NB4 (cell line): ENCODE measurements around the gene RIOK1.
"Not testable (repeated sequence)": the region's sequence is repeated elsewhere in the genome, so short reads cannot be mapped to it uniquely, and the experiment has no call there.

Experiments
- POLR2A ChIP-seq: IDR thresholded peaks from 2 replicates; pipeline ENCODE4 v1.6.1; 2011; ENCODE audit warnings: mild to moderate bottlenecking; ENCODE audit not compliant: insufficient read length; ENCODE audit errors: extremely low read depth
- TF ChIP-seq, protein P1 (sequence below): IDR thresholded peaks from one replicate; pipeline ENCODE4 v1.5.1; 2012; ENCODE audit warnings: low read depth, low read length

DNA sequence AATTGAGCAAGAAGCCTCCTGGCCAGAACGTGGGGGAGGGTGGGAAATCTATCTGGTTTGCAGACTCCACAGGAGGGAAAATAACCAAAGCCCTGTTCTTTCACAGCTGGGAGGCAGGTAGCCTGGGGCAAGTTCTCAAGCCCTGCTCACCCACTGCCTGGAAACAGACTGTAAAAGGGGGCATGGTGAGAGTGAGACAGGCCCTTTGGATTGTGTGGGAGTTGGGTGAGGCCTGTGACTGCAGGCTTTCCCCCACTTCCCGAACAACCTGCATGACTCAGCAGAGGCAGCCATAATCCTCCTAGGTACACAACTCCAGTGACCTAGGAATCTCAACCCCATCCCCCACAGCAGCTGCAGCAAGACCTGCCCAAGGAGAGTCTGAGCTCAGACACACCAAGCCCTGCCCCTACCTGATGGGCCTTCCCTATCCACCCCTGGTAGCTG is 42.0 kb upstream of the RIOK1 start:
- TF ChIP-seq, protein P1, sequence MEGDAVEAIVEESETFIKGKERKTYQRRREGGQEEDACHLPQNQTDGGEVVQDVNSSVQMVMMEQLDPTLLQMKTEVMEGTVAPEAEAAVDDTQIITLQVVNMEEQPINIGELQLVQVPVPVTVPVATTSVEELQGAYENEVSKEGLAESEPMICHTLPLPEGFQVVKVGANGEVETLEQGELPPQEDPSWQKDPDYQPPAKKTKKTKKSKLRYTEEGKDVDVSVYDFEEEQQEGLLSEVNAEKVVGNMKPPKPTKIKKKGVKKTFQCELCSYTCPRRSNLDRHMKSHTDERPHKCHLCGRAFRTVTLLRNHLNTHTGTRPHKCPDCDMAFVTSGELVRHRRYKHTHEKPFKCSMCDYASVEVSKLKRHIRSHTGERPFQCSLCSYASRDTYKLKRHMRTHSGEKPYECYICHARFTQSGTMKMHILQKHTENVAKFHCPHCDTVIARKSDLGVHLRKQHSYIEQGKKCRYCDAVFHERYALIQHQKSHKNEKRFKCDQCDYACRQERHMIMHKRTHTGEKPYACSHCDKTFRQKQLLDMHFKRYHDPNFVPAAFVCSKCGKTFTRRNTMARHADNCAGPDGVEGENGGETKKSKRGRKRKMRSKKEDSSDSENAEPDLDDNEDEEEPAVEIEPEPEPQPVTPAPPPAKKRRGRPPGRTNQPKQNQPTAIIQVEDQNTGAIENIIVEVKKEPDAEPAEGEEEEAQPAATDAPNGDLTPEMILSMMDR: not testable (repeated sequence)
- not testable (repeated sequence) for TF ChIP-seq POLR2A
